ENCODE measurements around the gene ACE. TPM values are rescaled to one million over a fixed set of nuclear protein-coding genes. Genes with fewer than 3 reads are reported as not detected.

The ACE gene
- total RNA-seq, 1 donor from 2014 or later, result 2.6 TPM

DNA sequence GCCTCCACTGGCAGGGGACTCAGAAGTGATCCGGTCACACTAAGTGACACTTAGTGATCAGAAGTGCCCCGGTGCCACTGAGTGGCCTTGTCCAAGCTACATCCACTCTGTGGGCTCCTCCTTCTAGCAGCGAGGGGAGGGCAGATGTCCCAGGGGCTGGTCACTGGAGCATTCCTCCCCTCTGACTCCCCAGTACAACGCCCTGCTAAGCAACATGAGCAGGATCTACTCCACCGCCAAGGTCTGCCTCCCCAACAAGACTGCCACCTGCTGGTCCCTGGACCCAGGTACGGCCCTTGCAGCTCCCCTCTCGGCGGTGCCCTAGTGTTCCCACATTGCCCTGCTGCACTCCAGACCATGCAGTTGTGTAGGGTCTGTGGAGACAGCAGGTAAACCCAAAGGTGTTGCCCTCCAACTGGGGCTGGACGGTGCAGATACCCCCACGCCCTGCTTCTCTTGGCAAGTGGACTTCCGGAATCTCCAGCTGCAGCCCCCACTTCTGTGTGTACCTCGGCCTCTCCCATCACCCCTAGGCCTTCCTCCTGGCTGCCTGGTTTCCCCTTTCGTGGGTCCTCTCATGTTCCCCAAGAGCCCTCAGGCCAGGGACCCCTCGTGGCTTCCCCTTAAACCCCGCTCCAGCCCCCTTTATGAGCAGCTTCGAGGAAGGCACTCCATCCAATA, 2.1 kb downstream of the ACE start:
- peaks cover 39% of the 10 kb centered on the region for H3K27me3 Mint-ChIP-seq (ENCODE audit: low read depth)
- peak; percentile 58 to 75 for DNase-seq (ENCODE audit: low spot score in 2 of 2, unreplicated experiment in 2 of 2)
- TF ChIP-seq, protein P1, sequence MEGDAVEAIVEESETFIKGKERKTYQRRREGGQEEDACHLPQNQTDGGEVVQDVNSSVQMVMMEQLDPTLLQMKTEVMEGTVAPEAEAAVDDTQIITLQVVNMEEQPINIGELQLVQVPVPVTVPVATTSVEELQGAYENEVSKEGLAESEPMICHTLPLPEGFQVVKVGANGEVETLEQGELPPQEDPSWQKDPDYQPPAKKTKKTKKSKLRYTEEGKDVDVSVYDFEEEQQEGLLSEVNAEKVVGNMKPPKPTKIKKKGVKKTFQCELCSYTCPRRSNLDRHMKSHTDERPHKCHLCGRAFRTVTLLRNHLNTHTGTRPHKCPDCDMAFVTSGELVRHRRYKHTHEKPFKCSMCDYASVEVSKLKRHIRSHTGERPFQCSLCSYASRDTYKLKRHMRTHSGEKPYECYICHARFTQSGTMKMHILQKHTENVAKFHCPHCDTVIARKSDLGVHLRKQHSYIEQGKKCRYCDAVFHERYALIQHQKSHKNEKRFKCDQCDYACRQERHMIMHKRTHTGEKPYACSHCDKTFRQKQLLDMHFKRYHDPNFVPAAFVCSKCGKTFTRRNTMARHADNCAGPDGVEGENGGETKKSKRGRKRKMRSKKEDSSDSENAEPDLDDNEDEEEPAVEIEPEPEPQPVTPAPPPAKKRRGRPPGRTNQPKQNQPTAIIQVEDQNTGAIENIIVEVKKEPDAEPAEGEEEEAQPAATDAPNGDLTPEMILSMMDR (IDR thresholded peaks at IDR 0.05; ENCODE audit: unreplicated experiment), result peak; percentile 20
- no peaks in the 10 kb centered on the region for H3K36me3 Mint-ChIP-seq
- H3K27ac Mint-ChIP-seq, result no peak overlapping the region
- peak overlapping the region; percentile 22 for H3K4me3 Mint-ChIP-seq
- H3K9me3 Mint-ChIP-seq, result no peaks in the 10 kb centered on the region
- H3K4me1 Mint-ChIP-seq, result peaks cover 21% of the 10 kb centered on the region

DNA sequence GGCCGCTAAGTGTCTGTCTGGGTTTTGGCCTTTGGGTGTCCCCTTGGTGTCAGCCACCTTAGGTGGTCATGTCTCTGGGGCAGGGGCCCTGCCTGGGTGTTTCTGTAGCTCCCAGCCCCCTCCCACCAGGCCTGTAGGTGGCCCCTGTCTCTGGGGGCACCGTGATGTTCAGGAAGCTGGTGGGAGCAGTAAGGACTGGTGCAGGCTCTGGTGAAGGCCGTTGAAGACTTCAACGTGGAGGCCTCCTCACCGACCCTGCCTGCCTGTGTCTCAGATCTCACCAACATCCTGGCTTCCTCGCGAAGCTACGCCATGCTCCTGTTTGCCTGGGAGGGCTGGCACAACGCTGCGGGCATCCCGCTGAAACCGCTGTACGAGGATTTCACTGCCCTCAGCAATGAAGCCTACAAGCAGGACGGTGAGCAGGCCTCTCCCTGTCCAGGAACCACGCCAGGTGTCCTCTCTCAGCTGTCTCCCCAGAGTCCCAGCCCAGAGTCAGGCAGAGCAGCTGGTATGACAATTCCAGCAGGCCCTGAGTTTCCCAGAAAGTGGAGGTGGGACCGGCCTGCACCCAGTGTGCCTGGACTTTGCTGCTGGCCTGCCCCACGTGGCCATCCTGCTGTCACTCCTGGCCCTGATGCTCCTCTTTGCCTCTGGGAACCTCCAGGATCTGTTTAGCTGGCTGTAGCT, 2.8 kb downstream of the ACE start:
- Mint-ChIP-seq H3K4me3 (no peak overlapping the region), H3K4me1 (peaks cover 14% of the 10 kb centered on the region), H3K27me3 (ENCODE audit: low read depth) (peaks cover 36% of the 10 kb centered on the region), H3K36me3 (no peaks in the 10 kb centered on the region), H3K9me3 (no peaks in the 10 kb centered on the region), H3K27ac (no peak overlapping the region)
- TF ChIP-seq, protein P1 (IDR thresholded peaks at IDR 0.05; ENCODE audit: unreplicated experiment), result no peak
- DNase-seq (ENCODE audit: low spot score in 2 of 2, unreplicated experiment in 2 of 2), result no peak

DNA sequence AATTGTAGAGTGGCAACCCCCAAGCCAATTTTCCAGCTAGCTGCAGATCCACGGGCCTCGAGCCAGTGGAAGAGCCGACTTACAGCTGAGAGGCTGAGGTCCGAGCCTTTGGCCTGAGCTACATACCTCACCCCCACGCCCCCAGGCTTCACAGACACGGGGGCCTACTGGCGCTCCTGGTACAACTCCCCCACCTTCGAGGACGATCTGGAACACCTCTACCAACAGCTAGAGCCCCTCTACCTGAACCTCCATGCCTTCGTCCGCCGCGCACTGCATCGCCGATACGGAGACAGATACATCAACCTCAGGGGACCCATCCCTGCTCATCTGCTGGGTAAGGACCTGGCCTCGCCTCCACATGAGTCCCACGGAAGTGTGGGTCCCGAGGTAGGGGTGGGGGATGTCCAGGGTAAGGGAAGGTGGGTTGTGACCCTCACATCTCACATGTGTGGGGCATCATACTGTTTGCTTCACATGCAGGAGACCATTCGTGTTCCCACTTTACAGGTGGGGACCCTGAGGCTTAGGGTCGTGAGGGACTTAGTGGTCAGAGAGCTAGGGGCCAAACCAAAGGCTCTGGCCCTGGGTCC, 3.4 kb downstream of the ACE start:
- Mint-ChIP-seq H3K36me3 (no peaks in the 10 kb centered on the region), H3K27me3 (ENCODE audit: low read depth) (peaks cover 32% of the 10 kb centered on the region), H3K27ac (no peak overlapping the region), H3K4me3 (no peak overlapping the region), H3K4me1 (peaks cover 11% of the 10 kb centered on the region), H3K9me3 (no peaks in the 10 kb centered on the region)
- no peak for DNase-seq (ENCODE audit: low spot score in 2 of 2, unreplicated experiment in 2 of 2)
- TF ChIP-seq, protein P1 (IDR thresholded peaks at IDR 0.05; ENCODE audit: unreplicated experiment), result no peak

DNA sequence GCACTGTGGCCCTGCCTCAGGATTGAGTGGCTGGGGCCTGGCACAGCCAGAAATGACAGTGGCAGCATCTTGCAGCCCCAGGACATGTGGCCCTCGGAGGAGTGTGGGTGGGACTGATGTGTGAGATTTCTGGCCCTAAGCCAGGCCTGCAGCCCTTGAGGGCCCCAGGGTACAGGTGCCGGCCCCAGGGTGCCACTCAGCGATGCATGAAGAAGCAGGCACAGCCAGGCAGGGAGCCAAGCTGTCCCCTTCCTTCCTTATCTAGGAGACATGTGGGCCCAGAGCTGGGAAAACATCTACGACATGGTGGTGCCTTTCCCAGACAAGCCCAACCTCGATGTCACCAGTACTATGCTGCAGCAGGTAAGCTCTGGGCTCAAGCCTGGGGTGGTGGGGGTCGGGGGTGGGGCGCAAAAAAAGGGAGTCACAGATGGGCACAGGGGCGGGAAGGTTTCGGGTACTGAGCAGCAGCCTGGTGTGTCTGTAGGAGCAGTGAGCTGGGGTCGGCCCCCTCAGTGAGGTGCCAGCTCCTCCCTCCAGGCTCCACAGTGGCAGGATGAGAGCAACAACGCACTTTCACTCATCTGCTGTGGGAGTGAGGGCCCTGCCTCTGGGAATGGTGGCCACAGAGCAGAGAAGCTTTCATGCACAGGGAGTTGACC, 4.1 kb downstream of the ACE start:
- TF ChIP-seq, protein P1 (IDR thresholded peaks at IDR 0.05; ENCODE audit: unreplicated experiment), result no peak
- DNase-seq (ENCODE audit: low spot score in 2 of 2, unreplicated experiment in 2 of 2), result no peak
- Mint-ChIP-seq H3K36me3 (no peaks in the 10 kb centered on the region), H3K4me3 (no peak overlapping the region), H3K9me3 (no peaks in the 10 kb centered on the region), H3K4me1 (peaks cover 8% of the 10 kb centered on the region), H3K27me3 (ENCODE audit: low read depth) (peaks cover 25% of the 10 kb centered on the region), H3K27ac (no peak overlapping the region)

DNA sequence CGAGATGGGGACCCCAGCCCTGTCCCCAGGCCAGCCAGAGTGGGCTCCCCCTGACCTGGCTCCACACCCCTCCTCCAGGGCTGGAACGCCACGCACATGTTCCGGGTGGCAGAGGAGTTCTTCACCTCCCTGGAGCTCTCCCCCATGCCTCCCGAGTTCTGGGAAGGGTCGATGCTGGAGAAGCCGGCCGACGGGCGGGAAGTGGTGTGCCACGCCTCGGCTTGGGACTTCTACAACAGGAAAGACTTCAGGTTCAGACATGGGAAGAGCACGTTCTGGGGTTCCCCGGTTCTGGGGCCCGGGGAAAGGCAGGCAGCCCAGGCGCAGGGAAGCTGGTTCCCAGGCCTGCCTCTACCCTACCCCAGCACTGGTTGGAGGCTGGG, 4.6 kb downstream of the ACE start:
- H3K36me3 Mint-ChIP-seq, result no peaks in the 10 kb centered on the region
- DNase-seq (ENCODE audit: low spot score in 2 of 2, unreplicated experiment in 2 of 2), result no peak
- H3K27me3 Mint-ChIP-seq (ENCODE audit: low read depth), result peaks cover 22% of the 10 kb centered on the region
- H3K9me3 Mint-ChIP-seq, result no peaks in the 10 kb centered on the region
- H3K4me1 Mint-ChIP-seq, result peaks cover 8% of the 10 kb centered on the region
- H3K27ac Mint-ChIP-seq, result no peak overlapping the region
- H3K4me3 Mint-ChIP-seq, result no peak overlapping the region
- TF ChIP-seq, protein P1 (IDR thresholded peaks at IDR 0.05; ENCODE audit: unreplicated experiment), result no peak

Data from mesothelial cell of epicardium (in vitro differentiated cells).